Measurements from ENCODE around the gene ZNF117. TPM values are rescaled to one million over a fixed set of nuclear protein-coding genes. Genes with fewer than 3 reads are reported as not detected.

ZNF117 gene
- total and polyA plus RNA-seq, 9 of the 15 experiments (the other 6 are each of a cell fraction or from before 2014, with no cell fraction given), result 2.5 to 18.9 (median 14.1) TPM

- TF ChIP-seq ZMIZ1 (IDR thresholded peaks at IDR 0.05; ENCODE audit: low read depth in 2 of 2, low read length in 2 of 2) (peak in 1 of 2 experiments; percentile 97; a peak in 2 of 4 replicates), FOXA1 (IDR thresholded peaks at IDR 0.05; ENCODE audit: borderline replicate concordance) (no peak), CCNT2 (IDR thresholded peaks at IDR 0.05; ENCODE audit: borderline replicate concordance, extremely low read depth, insufficient read length, low read depth, low read length) (peak; percentile 99), TEAD1 (CRISPR knock-in tag; IDR thresholded peaks at IDR 0.05) (peak; percentile 89 to 94), ATF1 (CRISPR knock-in tag; IDR thresholded peaks at IDR 0.05) (no peak), ATF1 (tag; IDR thresholded peaks at IDR 0.05) (peak; percentile 82), ZNF695 (CRISPR knock-in tag; IDR thresholded peaks at IDR 0.05) (no peak), ZNF76 (CRISPR knock-in tag; IDR thresholded peaks at IDR 0.05; ENCODE audit: borderline replicate concordance) (peak; percentile 65; the same call in 1 of the 2 replicates), MEF2D (tag; conservative IDR thresholded peaks at IDR 0.05; ENCODE audit: low read depth) (peak; percentile 99), YY1 (IDR thresholded peaks at IDR 0.05; ENCODE audit: borderline replicate concordance in 1 of 3, control insufficient read depth in 1 of 3, extremely low read depth in 1 of 3, insufficient read depth in 3 of 3, insufficient read length in 1 of 3, insufficient replicate concordance in 2 of 3, low read depth in 1 of 3, low read length in 2 of 3) (peak in 1 of 3 experiments; percentile 25), ARID4B (CRISPR knock-in tag; IDR thresholded peaks at IDR 0.05) (no peak), NR4A1 (CRISPR knock-in tag; IDR thresholded peaks at IDR 0.05) (no peak), NR4A1 (tag; IDR thresholded peaks at IDR 0.05) (peak; percentile 92), RNF2 (IDR thresholded peaks at IDR 0.05) (peak; percentile 90), DDX20 (tag; IDR thresholded peaks at IDR 0.05; ENCODE audit: low read depth) (peak; percentile 20; the same call in 1 of the 2 replicates), ZBTB43 (CRISPR knock-in tag; IDR thresholded peaks at IDR 0.05) (no peak), ATF7 (IDR thresholded peaks at IDR 0.05) (peak; percentile 94)
Observed at GRCh38 chr7:64999165-65000004, 8.5 kb upstream of the ZNF117 start (continued).

All from K562 (cell line).